ENCODE results near the gene RAB11FIP5.

DNA sequence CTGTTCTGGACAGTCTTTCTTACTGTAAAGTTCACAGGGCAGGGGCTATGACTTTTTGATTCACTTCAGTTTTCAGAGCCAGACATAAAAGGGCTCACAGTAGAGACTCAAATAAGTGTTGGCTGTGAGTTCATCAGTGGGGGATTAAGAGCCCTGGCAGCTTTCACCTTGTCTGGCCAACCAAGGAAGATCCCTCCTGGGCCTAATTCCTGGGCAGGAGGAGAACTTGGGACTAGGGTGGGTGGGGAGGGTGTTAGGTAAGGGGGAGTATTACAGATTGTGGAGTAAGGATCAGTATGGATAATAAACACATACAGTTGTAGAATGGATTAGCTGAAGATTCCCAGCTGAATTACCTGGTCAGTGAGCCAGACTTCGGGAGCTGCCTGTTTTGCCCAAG is 40.3 kb downstream of the RAB11FIP5 start:
- TF ChIP-seq, protein P1, sequence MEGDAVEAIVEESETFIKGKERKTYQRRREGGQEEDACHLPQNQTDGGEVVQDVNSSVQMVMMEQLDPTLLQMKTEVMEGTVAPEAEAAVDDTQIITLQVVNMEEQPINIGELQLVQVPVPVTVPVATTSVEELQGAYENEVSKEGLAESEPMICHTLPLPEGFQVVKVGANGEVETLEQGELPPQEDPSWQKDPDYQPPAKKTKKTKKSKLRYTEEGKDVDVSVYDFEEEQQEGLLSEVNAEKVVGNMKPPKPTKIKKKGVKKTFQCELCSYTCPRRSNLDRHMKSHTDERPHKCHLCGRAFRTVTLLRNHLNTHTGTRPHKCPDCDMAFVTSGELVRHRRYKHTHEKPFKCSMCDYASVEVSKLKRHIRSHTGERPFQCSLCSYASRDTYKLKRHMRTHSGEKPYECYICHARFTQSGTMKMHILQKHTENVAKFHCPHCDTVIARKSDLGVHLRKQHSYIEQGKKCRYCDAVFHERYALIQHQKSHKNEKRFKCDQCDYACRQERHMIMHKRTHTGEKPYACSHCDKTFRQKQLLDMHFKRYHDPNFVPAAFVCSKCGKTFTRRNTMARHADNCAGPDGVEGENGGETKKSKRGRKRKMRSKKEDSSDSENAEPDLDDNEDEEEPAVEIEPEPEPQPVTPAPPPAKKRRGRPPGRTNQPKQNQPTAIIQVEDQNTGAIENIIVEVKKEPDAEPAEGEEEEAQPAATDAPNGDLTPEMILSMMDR (conservative IDR thresholded peaks at IDR 0.05; ENCODE audit: low read depth, low read length): no peak
- TF ChIP-seq SMC3 (IDR thresholded peaks at IDR 0.05; ENCODE audit: low read depth, low read length) (no peak), POLR2A (IDR thresholded peaks at IDR 0.05; ENCODE audit: low read depth, low read length) (no peak), BHLHE40 (IDR thresholded peaks at IDR 0.05; ENCODE audit: low read depth, low read length) (no peak), RAD21 (IDR thresholded peaks at IDR 0.05; ENCODE audit: low read length) (no peak), FOS (IDR thresholded peaks at IDR 0.05; ENCODE audit: low read depth, low read length) (no peak)
- TF ChIP-seq, protein P2, sequence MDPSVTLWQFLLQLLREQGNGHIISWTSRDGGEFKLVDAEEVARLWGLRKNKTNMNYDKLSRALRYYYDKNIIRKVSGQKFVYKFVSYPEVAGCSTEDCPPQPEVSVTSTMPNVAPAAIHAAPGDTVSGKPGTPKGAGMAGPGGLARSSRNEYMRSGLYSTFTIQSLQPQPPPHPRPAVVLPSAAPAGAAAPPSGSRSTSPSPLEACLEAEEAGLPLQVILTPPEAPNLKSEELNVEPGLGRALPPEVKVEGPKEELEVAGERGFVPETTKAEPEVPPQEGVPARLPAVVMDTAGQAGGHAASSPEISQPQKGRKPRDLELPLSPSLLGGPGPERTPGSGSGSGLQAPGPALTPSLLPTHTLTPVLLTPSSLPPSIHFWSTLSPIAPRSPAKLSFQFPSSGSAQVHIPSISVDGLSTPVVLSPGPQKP (IDR thresholded peaks at IDR 0.05; ENCODE audit: borderline replicate concordance, low read depth, low read length): no peak
